ENCODE results near the gene PTPRG.

PTPRG gene

DNA sequence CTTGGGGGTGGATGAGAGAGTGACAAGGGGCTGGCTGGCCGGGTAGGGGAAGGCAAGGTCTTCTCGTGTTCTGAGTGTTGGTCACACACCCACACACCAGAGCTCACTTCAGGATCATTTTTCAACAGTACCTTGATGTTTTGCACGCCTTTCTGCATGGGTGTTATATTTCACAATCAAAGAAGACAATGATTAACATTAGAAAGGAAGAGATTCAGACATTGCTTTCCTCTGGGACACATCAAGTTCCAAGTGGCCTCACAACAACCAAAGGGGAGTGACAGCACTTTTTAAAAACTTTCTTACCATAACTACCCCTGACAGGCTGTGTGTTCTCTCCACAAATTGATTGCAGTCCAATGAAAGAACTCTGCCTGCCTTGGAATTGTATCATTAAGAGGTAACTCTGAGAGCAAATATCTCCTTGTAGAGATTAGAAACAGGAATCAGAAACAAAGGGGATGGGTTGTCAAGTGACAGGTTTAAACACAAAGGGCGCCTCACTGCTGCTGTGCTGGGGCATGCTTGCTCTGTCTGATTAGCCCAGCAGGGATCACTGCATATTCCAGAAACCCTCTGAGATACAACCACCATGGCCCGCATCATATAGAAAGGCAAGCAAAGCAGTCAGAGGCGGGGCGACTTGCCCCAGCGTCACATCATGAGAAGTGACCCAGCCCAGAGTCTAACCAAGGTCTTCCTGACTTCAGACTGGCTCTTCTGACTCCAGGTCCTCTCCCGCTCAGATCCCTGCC is 581.1 kb downstream of the PTPRG start:
- DNase-seq = no peak

DNA sequence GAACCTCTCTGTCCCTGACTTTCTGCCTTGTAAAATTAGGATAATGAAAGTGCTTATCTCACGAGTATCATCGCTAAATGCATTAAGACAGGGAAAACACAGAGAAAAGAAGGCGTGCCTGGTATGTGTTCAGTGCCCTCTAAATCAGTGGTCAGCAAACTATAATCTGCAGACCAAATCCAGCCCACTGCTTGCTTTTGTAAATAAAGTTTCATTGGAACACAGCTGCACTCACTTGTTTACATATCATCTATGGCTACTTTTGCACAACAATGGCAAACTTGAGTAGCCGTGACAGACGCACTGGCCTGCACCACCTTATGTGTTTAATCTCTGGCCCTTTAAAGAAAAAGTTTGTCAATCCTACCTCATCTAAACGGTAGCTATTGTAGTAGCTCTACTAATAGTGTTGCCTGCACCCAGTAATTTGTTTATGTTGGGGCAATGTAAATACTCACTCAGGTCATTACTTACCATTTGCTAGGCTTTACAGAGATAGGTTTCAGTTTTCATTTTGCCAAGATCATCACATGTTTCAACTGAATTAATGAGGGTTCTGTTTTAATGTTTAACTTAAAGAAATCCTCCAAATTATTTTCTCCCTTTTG is 582.6 kb downstream of the PTPRG start:
- DNase-seq = no peak

DNA sequence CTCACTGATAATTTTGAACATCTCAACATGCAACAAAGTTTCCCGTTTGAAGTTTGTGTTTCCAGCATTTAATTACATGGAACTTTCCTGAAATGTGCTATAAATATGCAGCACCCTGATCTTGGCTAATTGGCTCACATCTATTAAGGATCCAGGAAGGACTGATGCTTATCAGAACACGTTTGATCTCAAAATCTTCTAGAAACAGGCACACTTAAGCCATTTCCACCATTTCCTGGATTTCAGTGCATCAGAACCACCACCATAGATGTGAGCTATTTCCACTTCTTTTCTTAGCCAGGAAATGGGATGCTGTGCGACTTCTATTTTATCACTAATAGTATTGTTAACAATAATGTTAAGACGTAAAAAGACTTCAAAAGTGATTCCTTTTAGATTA is 583.1 kb downstream of the PTPRG start:
- no peak for DNase-seq

DNA sequence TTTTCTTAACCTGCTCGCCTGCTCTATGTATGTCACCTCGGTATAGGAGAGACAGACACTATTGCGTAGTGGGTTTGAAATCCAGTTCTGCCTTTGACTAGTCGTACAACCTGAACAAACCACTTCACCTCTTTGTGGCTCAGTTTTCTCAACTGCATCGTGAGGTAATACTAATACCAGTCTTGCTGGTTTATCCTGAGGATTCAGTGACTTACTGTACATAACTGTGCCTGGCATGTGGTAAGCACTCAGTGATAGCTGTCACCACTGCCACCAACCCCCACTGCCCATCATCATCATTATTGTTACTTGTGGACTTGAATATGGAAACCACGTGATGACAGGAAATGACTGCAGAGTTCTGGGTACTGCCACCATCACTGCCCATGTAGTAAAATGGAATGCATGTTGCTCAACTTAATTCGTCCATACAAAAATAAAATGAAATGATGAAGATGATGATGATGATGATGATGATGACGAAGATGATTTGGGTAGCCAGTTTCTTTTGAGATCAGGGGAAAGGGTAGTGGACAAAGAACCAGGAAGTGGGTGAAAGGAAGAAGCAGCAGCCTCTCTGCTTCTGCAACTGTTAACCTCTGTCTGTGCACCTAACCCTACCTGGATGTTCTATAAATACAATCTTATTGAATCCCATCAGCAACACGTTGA is 583.9 kb downstream of the PTPRG start:
- no peak for DNase-seq

DNA sequence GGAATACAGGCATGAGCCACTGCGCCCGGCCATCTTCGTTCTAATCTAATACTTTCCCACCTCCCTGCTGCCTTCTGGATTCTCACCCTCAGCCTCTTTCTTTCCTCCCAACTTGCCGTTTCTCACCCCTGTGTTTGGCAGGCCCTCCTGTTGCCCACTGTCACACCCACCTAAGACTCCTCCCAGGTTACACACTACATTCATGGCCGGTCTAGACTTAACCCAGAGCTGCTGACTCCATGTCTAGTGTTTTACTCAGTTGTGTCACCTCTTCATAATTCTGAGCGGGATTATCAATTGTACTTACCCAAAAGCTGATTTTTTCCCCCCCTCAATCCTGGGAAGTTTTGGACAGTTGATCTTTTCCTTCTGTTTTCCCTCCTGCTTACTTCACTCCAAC is 588.2 kb downstream of the PTPRG start:
- no peak for DNase-seq

DNA sequence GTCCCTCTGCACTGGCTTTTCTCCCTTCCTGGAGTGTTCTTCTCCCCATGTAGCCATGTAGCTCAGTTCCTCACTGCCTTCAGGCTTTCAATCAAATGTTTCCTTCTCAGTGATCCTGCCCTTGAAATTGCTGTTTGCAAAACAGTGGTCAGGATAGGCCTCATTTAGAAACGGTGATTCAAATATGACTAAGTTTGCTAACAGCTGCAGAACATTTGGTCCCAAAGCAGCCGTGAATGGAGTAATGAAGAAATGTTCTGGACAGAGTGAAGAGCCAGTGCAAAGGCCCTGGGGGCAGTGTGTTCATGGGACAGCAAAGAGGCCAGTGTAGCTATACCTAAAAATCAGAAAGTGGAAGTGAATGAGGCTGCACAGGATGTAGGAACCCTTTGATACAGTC is 588.6 kb downstream of the PTPRG start:
- DNase-seq = no peak

DNA sequence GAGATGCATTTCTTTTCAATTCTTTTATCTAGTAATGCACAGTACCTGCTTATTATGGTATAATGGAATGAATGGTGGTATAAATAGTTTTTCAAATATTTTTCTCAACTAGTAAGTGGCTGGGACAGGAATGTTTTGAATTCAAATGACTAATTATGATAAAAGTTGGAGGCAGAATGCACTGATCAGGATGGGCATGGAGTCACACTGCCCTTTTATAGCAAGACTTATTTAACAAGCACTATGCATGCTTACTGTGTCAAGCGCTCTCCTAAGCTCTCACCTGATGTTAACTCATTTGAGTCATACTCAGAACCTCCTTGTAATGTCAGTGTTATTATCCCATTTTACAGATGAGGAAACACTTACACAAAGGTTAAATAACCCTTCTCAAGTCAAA is 590.2 kb downstream of the PTPRG start:
- no peak for DNase-seq

DNA sequence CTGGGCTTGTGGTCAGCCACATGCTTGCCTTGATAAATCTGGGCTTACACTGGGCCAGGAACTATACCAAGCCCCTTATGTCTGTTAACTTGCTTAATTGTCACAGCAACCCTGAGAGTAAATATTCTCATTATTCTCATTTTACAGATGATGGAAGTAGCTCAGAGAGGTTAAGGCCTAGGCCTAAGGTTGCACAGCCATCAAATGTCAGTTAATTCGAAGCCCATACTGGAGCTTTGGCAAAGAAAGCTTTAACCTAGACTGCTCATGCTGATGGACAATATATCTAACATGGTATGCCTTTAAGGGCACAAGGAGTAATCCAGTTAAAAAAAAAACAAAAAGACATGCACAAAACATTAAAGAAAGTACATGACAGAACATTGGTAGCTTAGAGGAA is 591.9 kb downstream of the PTPRG start:
- DNase-seq = no peak

DNA sequence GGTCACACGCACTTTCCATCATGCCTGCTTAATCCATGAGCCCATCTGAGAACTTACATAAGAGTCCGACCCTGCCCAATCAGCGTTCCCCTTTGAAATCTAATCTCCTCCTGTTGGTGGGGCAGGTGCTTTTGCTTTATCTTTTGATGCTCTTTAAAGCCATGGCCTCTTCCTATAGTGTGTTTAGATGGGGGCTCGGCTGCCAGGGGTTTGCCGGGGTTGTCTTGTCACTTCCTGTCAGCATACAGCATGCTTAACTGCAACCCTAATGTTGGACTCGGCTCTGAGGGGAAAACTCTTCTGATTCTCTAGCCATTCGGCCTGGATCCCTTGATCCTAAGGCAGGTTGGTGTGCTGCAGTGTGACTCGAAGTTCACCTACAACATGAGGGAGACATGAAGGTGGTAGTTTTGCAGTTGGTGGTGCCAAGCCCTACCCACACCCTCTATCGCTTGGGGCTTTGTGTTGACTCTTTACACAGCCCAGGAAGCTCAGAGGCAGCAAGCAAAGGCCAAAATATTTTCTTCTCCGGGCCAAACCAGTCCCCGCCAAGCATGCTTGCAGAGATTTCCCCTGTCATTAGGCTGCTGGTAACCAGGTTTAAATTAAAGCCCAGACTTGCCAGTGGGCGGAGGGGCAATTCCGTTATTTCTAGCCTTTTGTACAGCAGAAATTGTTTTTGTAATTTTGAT is 593.2 kb downstream of the PTPRG start:
- no peak for DNase-seq

DNA sequence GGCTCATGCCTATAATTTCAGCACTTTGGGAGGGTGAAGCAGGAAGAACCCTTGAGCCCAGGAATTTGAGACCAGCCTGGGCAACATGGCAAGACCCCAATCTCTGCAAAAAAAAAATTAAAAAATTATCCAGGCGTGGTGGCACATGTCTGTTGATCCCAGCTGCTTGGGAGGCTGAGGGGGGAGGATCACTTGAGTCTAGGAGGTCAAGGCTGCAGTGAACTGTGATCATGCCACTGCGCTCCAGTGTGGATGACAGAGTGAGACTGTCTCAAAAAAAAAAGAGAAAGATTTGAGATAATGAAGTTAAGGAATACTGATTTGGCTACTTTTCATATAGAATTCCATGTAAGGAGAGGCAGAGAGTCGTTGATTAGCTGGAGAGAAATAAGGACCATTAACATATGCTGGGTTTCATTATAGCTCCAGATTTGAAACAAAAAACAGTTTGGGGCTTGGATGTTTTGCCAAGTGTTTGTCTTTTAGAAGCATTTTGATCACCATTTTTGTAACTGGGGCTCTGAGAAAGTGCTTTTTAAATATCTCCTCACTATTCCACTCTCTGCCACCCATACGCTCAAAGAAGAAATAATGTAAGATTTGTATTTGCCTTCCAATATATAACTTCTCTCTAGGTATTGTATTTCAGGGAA is 597.8 kb downstream of the PTPRG start:
- no peak for DNase-seq

DNA sequence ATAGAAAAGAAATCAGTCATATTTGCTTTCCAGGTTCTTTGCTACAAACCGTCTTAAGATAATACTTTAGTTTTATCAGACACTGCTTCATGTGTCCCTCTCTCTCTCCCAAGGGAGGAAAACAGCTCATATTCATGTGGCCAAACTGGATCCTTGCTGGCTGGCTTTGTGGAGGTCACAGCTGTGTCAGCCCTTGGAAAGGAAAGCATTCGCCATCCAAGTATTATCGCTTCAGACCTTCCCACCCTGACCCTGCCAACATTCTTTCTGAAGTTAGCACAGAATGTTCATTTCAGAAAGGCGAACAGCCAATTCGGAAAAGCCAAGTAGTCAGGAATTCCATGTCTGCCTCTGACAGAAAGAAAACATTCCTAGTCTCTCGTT is 598.3 kb downstream of the PTPRG start:
- DNase-seq = no peak

DNA sequence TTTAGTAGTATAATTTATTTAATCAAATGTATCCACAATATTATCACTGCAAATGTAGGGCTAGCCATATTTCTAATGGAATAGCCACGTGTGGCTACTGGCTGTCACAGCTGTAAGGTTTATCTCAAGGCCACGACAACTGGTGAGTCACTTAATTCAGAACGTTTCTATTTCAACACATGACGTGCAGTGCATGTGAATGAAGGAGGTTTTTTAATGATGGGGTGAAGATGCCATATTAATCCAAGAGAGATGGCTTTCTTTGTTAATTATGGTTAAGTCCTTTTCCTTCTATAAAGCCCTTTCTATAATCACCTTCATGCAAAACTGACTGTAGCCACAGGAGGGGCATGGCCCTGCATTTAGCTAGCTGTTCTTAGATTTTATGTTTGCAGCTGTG is 600.0 kb downstream of the PTPRG start:
- no peak for DNase-seq

DNA sequence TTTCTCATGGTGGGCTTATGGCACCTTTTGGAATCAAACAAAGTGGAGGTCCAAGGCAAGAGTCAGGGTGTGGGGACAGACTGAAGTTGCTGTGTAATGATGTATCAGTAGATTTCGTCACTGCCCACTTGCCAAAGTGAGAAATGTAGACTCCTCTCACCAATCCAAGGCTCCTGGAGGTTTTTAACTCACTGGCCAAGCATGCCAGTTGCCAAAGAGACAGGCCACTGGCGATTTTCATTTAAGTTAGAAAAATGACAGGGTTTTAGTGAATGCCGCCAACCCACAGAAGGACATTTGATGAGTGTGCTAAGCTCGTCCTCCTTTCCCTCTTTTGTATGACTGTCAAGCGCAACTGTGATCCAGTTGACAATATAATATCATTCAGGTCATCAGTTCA is 602.8 kb downstream of the PTPRG start:
- no peak for DNase-seq

DNA sequence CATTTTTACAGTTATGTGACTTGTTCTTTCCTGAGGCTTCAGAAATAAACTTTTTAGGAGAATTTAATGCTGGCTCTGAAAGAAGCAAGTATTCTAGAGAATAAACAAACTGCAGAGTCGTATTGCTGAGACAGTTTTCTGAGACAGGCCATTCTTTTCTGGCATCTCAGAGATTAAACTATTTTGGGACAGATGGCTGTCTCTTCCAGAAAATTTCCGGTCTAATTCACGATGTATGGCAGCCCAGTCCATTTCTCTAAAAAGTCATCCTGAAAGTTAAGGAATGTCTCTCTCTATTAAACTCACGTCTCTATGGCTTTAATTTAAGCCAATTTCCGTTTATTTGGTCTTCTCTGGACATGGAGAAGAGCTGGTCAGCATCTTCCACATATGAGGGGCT is 603.4 kb downstream of the PTPRG start:
- no peak for DNase-seq

DNA sequence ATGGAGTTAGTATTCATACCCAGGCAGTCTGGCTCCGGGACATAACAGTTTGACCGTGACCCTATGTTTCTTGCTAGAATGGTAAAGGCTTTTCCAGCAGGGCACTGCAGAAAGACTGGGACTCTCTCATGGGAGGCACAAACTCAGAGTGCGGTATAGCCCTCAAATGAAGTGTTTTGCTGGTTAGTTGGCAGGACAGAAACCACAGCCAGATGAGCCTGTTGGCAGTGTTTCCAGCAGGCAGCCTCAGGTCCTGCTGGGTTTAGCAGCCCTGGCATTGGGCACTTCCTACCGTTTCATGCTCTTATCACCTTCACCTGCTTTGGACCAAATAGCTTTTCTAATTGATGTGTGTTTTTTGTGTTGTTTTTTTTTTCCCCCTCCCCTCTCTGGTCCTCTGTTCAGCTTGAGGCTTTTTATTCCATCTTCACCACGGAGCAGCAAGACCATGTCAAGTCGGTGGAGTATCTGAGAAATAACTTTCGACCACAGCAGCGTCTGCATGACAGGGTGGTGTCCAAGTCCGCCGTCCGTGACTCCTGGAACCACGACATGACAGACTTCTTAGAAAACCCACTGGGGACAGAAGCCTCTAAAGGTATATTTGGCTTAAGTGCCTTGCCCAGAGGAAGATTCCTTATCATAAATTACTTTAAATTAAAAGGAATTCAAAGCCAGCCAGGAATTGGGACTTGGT is 606.3 kb downstream of the PTPRG start:
- DNase-seq = no peak

DNA sequence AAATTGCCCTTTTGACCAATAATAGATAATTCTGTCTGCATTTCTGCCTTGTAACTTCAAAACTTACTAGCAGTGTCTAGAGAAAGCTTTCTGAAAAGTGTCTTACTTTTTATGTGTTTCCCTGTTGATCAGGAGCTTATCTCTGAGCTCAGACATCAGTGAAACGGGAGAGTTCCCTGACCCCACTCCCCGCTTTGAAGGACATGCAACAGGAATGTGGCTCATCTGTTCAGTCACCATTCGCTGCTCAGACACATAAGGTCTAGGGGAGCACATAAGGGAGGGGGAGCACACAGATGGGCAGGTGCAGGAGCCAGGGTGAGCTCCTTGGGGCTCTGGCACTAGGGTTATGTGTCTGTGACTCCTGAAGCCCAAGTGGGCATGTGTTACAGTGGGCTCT is 607.0 kb downstream of the PTPRG start:
- DNase-seq = no peak

DNA sequence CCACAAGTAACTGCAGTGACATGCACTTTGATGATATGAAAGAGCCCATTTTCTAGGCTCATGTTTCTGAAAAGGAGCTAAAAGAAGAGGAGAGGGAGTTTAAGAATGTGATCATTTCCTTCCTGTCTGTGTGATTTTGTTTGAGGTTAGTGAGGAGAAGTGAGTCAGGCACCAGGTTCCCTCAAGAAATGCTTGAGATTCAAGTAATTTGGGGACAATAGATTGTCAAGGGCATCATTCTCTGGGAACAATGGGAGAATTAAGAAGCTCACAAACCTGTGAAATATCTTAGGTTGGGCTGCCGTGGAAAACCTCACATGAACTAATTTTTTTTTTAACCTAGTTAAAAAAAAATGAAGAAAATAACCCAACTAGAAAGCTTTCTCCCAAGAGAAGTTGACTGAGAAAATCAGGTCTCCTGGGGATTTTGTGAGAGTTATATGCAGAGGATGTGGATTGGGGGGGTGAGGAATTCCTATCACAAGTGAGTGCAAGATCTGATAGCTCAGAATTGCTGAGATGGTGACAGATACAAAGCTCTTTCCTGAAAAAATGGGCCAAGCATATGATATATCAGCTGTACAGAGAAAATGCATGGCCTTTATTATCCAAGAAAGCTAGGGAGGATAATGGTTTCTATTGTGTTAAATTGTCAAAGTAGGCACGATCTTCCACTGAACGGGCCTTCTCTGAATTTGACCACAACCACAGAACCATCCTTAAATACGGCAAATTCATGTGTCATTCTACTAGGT is 608.7 kb downstream of the PTPRG start:
- no peak for DNase-seq

DNA sequence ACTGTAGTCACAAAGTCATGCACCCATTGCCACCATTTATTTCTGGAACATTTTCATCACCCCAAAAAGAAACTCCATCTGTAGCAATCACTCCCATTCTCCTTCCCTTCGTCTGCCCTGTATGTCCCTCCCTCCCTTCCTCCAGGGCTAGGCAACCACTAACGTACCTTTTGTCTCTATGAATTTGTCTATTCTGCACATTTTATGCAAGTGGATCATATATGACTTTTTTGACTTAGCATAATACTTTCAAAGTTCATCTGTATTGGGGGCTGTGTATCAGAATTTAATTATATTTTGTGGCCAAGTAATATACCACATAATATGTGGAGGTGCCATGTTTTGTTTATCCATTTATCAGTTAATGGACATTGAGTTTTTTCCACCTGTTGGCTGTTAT is 610.4 kb downstream of the PTPRG start:
- DNase-seq = no peak

DNA sequence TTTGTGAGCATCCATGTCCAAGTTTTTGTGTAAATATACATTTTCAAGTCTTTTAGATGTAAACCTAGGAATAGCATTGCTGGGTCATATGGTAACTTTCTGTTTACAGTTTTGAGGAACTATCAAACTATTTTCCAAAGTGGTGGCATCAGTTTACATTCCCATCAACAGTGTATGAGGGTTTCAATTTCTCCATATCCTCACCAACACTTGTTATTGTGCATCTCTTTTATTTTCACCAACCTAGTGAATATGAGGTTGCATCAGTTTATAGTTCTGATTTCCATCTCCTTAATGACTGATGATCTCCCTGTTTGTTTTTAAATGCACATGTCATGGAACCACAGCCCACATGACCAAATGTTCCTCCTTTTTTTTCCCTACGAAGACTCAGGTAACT is 610.8 kb downstream of the PTPRG start:
- DNase-seq = no peak

DNA sequence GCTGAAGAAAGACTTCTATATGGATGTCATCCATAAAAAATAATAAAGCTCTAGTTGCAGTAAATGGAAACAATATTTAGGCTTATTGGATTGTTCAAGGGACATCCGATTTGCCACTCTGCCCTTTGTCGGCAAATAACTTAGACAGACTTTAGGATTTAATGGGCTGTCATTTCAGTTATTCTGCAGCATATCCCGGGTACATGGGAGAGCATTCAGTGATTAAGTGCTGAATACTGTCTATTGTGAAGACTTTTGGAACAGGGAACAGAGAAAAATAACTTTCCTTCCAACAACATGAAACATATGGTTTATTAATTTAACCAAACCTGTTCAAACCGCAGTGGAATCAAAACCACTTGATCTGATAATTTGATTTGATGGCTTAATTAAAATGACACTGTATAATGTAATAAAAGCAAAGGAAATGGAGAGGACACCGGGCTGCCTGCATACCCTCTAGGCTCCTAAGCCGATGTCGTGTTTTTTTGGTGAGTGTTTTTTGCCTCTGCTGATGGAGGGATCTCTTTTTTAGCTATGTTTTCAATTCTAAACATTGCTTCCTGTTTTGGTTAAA is 612.7 kb downstream of the PTPRG start:
- no peak for DNase-seq

DNA sequence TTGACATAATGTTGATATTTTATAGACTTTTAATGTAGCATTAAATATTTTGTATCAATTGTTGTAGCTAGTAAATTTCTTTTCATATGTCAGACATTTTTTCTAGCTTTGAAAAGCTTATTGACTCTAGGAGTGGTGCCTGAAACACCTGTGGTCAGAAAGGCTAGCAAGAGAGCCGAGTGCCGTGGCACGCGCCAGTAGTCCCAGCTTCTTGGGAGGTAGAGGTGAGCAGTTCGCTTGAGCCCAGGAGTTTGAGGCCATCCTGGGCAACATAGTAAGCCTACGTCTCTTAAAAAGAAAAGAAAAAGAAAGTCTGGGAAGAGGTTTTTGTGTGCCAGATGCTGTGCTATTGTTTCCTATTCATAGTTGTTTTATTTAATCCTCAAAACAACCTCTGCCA is 613.8 kb downstream of the PTPRG start:
- no peak for DNase-seq

DNA sequence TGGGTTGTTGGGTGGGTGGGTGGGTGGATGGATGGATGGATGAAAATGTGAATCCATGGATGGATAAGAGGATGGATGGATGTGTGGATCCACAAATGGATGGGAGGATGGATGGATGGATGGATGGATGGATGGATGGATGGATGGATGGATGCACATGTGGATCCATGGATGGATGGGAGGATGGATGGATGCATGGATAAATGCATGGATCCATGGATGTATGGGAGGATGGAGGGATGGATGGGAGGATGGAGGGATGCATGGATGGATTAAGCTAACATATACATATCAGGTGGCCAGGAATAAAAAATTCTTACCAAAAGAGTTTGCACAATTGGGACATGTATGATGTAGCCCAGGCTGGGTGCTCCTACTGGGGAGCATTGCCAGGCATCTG is 616.7 kb downstream of the PTPRG start:
- no peak for DNase-seq
